K562 (cell line): ENCODE measurements around the gene ELAVL3. TPM values are rescaled to one million over a fixed set of nuclear protein-coding genes. Genes with fewer than 3 reads are reported as not detected.

Source experiments
- AFF1 ChIP-seq, 2 experiments: fragments of 450-650 bp; IDR thresholded peaks; 2 replicates each; pipeline ENCODE4 v1.6.1; 2018; ENCODE audit warnings: mild to moderate bottlenecking in 2 of 2, low read depth in 1 of 2; ENCODE audit not compliant: partially characterized antibody in 2 of 2
- ARID3A ChIP-seq: IDR thresholded peaks from 2 replicates; pipeline ENCODE4 v1.6.1; 2012; ENCODE audit warnings: low read depth, low read length, improper control_type of control experiment, borderline replicate concordance
- BRD9 ChIP-seq: fragments of 450-650 bp; IDR thresholded peaks from 2 replicates; pipeline ENCODE4 v1.6.1; 2018; ENCODE audit warnings: low read depth; ENCODE audit not compliant: partially characterized antibody
- E2F1 ChIP-seq: sonication (generic); formaldehyde crosslinking; IDR thresholded peaks from 2 replicates; pipeline ENCODE4 v1.8.1; 2023; ENCODE audit warnings: mild to moderate bottlenecking, missing genetic modification reagents, moderate library complexity
- ELF1 ChIP-seq: fragments of 200-800 bp; sonication (Bioruptor generic); IDR thresholded peaks from 2 replicates; pipeline ENCODE4 v1.6.1; 2016; ENCODE audit warnings: missing genetic modification characterization, missing compliant biosample characterization
- ELF2 ChIP-seq: fragments of 250-450 bp; sonication (Bioruptor Pico); IDR thresholded peaks from 2 replicates; pipeline ENCODE4 v1.5.0; 2021; ENCODE audit warnings: mild to moderate bottlenecking
- HSF4 ChIP-seq: fragments of 250-450 bp; sonication (Bioruptor Pico); IDR thresholded peaks from 2 replicates; pipeline ENCODE4 v2.1.2; 2022; ENCODE audit warnings: mild to moderate bottlenecking, moderate library complexity, borderline replicate concordance
- IFI16 ChIP-seq: fragments of 250-450 bp; sonication (Bioruptor Pico); IDR thresholded peaks from 2 replicates; pipeline ENCODE4 v2.1.2; 2022; ENCODE audit warnings: mild to moderate bottlenecking, inconsistent platforms
- KLF1 ChIP-seq: fragments of 450-650 bp; IDR thresholded peaks from 2 replicates; pipeline ENCODE4 v1.6.1; 2016; ENCODE audit warnings: missing genetic modification characterization, missing compliant biosample characterization
- KLF16 ChIP-seq: IDR thresholded peaks from 2 replicates; pipeline ENCODE4 v1.6.1; 2016; ENCODE audit warnings: antibody characterized with exemption
- NEUROD1 ChIP-seq: fragments of 150-350 bp; IDR thresholded peaks from 2 replicates; pipeline ENCODE4 v1.6.1; 2014; ENCODE audit warnings: borderline replicate concordance, low read length, low read depth; ENCODE audit not compliant: partially characterized antibody
- NR1H2 ChIP-seq: sonication (generic); formaldehyde crosslinking; IDR thresholded peaks from 2 replicates; pipeline ENCODE4 v1.4.0; 2020; ENCODE audit warnings: mild to moderate bottlenecking, missing genetic modification reagents
- SMAD2 ChIP-seq: fragments of 150-350 bp; IDR thresholded peaks from 2 replicates; pipeline ENCODE4 v1.6.1; 2014; ENCODE audit warnings: low read depth, mild to moderate bottlenecking, low read length
- SMARCB1 ChIP-seq: IDR thresholded peaks from 2 replicates; pipeline ENCODE4 v1.6.1; 2011; ENCODE audit warnings: improper control_type of control experiment, low read depth; ENCODE audit not compliant: insufficient read length
- THRAP3 ChIP-seq: fragments of 450-650 bp; IDR thresholded peaks from 2 replicates; pipeline ENCODE4 v1.6.1; 2016; ENCODE audit warnings: mild to moderate bottlenecking, inconsistent platforms, borderline replicate concordance
- ZFP91 ChIP-seq: sonication (generic); formaldehyde crosslinking; IDR thresholded peaks from 2 replicates; pipeline ENCODE4 v1.8.0; 2022; ENCODE audit warnings: mild to moderate bottlenecking, missing genetic modification reagents
- ZKSCAN3 ChIP-seq: fragments of 250-450 bp; sonication (Bioruptor Pico); IDR thresholded peaks from 2 replicates; pipeline ENCODE4 v1.4.0; 2020
- ZNF445 ChIP-seq: fragments of 250-450 bp; sonication (Bioruptor Pico); IDR thresholded peaks from 2 replicates; pipeline ENCODE4 v1.4.0; 2020; ENCODE audit warnings: low read depth, mild to moderate bottlenecking, moderate library complexity
- ZNF717 ChIP-seq: fragments of 250-450 bp; sonication (Bioruptor Pico); IDR thresholded peaks from 2 replicates; pipeline ENCODE4 v1.5.0; 2021
- ZNF764 ChIP-seq: fragments of 250-450 bp; sonication (Bioruptor Pico); IDR thresholded peaks from 2 replicates; pipeline ENCODE4 v1.4.0; 2020; ENCODE audit warnings: low read depth, mild to moderate bottlenecking, moderate library complexity
- polyA plus RNA-seq, 8 experiments: library from polyadenylated mRNA; depleted of rRNA in 4 of 8; stranded (reverse) in 5 of 8; unstranded in 3 of 8; fragments of >200 nt; fragmentation: Nextera tagmentation in 2 of 8; fragmentation: Illumina TruSeq in 1 of 8; extraction: Ambion mirVana in 2 of 8; extraction: Trizol in 1 of 8; gene quantifications; 2 replicates each; pipeline versions ENCODE4 v1.2.1 to v1.2.3, GENCODE V29; 2011 to 2014; ENCODE audit warnings: inconsistent platforms in 1 of 8, missing spikeins in 1 of 8
- total RNA-seq, 7 experiments: library from RNA; depleted of rRNA in 6 of 7; stranded (reverse); fragments of >200 nt in 6 of 7; fragmentation: Illumina TruSeq in 2 of 7; extraction: Trizol in 2 of 7; gene quantifications; 2 replicates each; pipeline versions ENCODE4 v1.2.1 to v1.2.3, GENCODE V29; 2011 to 2021; ENCODE audit warnings: low replicate concordance in 1 of 7

The ELAVL3 gene
- total and polyA plus RNA-seq, 9 of the 15 experiments (the other 6 are each of a cell fraction or from before 2014, with no cell fraction given): not detected

GRCh38 chr19:11528551-11529341 lies 47.9 kb upstream of the ELAVL3 start, which contains the start of gene ECSIT (continued):
- TF ChIP-seq AFF1 (IDR thresholded peaks at IDR 0.05; ENCODE audit: low read depth in 1 of 2, partially characterized antibody in 2 of 2): peak in 1 of 2 experiments; percentile 97
- TF ChIP-seq ARID3A: no peak
- no peak for TF ChIP-seq KLF1 (tag)
- TF ChIP-seq ELF1 (tag): no peak
- no peak for TF ChIP-seq ZNF764
- TF ChIP-seq ELF2 (CRISPR knock-in tag): no peak
- no peak for TF ChIP-seq NR1H2 (CRISPR knock-in tag)
- no peak for TF ChIP-seq BRD9
- no peak for TF ChIP-seq THRAP3
- no peak; the same call in 1 of the 2 replicates for TF ChIP-seq E2F1 (CRISPR knock-in tag)
- TF ChIP-seq IFI16 (CRISPR knock-in tag): no peak
- TF ChIP-seq ZNF445 (CRISPR knock-in tag): no peak
- no peak for TF ChIP-seq KLF16
- TF ChIP-seq ZNF717 (CRISPR knock-in tag): no peak
- peak; percentile 8 for TF ChIP-seq NEUROD1
- no peak for TF ChIP-seq ZFP91 (CRISPR knock-in tag)
- TF ChIP-seq SMAD2: no peak
- no peak for TF ChIP-seq ZKSCAN3 (CRISPR knock-in tag)
- no peak for TF ChIP-seq HSF4
- TF ChIP-seq SMARCB1: peak; percentile 67
